HUES6 (cell line): ENCODE results near the gene CCDC68.

Source experiments
- H3K27ac ChIP-seq: 2 replicates; pipeline ENCODE4 v1.7.0; 2013; ENCODE audit warnings: low read depth, mild to moderate bottlenecking, low read length, inconsistent platforms
- H3K27me3 ChIP-seq: 2 replicates; pipeline ENCODE4 v1.6.1; 2013; ENCODE audit warnings: low read length; ENCODE audit not compliant: control insufficient read depth, insufficient read depth
- H3K36me3 ChIP-seq: 2 replicates; pipeline ENCODE4 v1.6.1; 2013; ENCODE audit warnings: low read length; ENCODE audit not compliant: control insufficient read depth, insufficient read depth
- H3K4me1 ChIP-seq: 2 replicates; pipeline ENCODE4 v1.6.1; 2013; ENCODE audit warnings: low read length; ENCODE audit not compliant: control insufficient read depth, insufficient read depth
- H3K4me3 ChIP-seq: 2 replicates; pipeline ENCODE4 v1.5.1; 2013; ENCODE audit warnings: low read depth, low read length
- H3K9ac ChIP-seq: one replicate; pipeline ENCODE4 v1.6.1; 2013; ENCODE audit warnings: mild to moderate bottlenecking, low read length
- H3K9me3 ChIP-seq: 2 replicates; pipeline ENCODE4 v1.6.1; 2013; ENCODE audit warnings: low read depth, low read length; ENCODE audit not compliant: control insufficient read depth, insufficient read depth

CCDC68 gene

GRCh38 chr18:54961016-54961423 lies 1.8 kb upstream of the CCDC68 start:
- Histone ChIP-seq H3K27me3 (peaks cover 20% of the 10 kb centered on the region), H3K27ac (no peak overlapping the region), H3K36me3 (no peaks in the 10 kb centered on the region), H3K4me1 (no peaks in the 10 kb centered on the region), H3K9me3 (no peaks in the 10 kb centered on the region), H3K4me3 (no peak overlapping the region), H3K9ac (no peak overlapping the region)

- Histone ChIP-seq H3K9me3 (no peaks in the 10 kb centered on the region), H3K9ac (no peak overlapping the region), H3K36me3 (no peaks in the 10 kb centered on the region), H3K4me3 (no peak overlapping the region), H3K4me1 (no peaks in the 10 kb centered on the region), H3K27me3 (peaks cover 20% of the 10 kb centered on the region), H3K27ac (no peak overlapping the region)
These were observed 936 bp upstream of the CCDC68 start for GRCh38 chr18:54960197-54960596.

- Histone ChIP-seq H3K27ac (no peak overlapping the region), H3K36me3 (no peaks in the 10 kb centered on the region), H3K9ac (no peak overlapping the region), H3K27me3 (peaks cover 20% of the 10 kb centered on the region), H3K4me3 (no peak overlapping the region), H3K9me3 (no peaks in the 10 kb centered on the region), H3K4me1 (no peaks in the 10 kb centered on the region)
These were observed 1.3 kb downstream of the CCDC68 start for GRCh38 chr18:54957996-54958395.

GRCh38 chr18:54957296-54957832 lies 1.9 kb downstream of the CCDC68 start:
- H3K9ac ChIP-seq, result no peak overlapping the region
- no peak overlapping the region for H3K4me3 ChIP-seq
- H3K27me3 ChIP-seq, result peaks cover 20% of the 10 kb centered on the region
- H3K9me3 ChIP-seq, result no peaks in the 10 kb centered on the region
- H3K27ac ChIP-seq, result no peak overlapping the region
- H3K4me1 ChIP-seq, result no peaks in the 10 kb centered on the region
- no peaks in the 10 kb centered on the region for H3K36me3 ChIP-seq

GRCh38 chr18:54956506-54956905 lies 2.8 kb downstream of the CCDC68 start:
- Histone ChIP-seq H3K4me3 (no peak overlapping the region), H3K4me1 (no peaks in the 10 kb centered on the region), H3K36me3 (no peaks in the 10 kb centered on the region), H3K27ac (no peak overlapping the region), H3K9me3 (no peaks in the 10 kb centered on the region), H3K27me3 (peaks cover 20% of the 10 kb centered on the region), H3K9ac (no peak overlapping the region)

GRCh38 chr18:54952026-54952425 lies 7.2 kb downstream of the CCDC68 start:
- H3K4me3 ChIP-seq, result no peak overlapping the region
- no peak overlapping the region for H3K27ac ChIP-seq
- no peaks in the 10 kb centered on the region for H3K36me3 ChIP-seq
- no peaks in the 10 kb centered on the region for H3K27me3 ChIP-seq
- H3K9ac ChIP-seq, result no peak overlapping the region
- H3K9me3 ChIP-seq, result no peaks in the 10 kb centered on the region
- H3K4me1 ChIP-seq, result no peaks in the 10 kb centered on the region

- H3K36me3 ChIP-seq, result no peaks in the 10 kb centered on the region
These were observed 9.0 kb downstream of the CCDC68 start for GRCh38 chr18:54950221-54950620.

GRCh38 chr18:54949588-54949987 lies 9.7 kb downstream of the CCDC68 start:
- H3K4me1 ChIP-seq, result no peaks in the 10 kb centered on the region
- H3K9ac ChIP-seq, result no peak overlapping the region
- no peak overlapping the region for H3K27ac ChIP-seq
- no peaks in the 10 kb centered on the region for H3K36me3 ChIP-seq
- no peak overlapping the region for H3K4me3 ChIP-seq
- no peaks in the 10 kb centered on the region for H3K9me3 ChIP-seq
- H3K27me3 ChIP-seq, result no peaks in the 10 kb centered on the region

More at GRCh38 chr18:54950221-54950620, 9.0 kb downstream of the CCDC68 start:
- no peak overlapping the region for H3K4me3 ChIP-seq
- no peak overlapping the region for H3K9ac ChIP-seq
- no peaks in the 10 kb centered on the region for H3K9me3 ChIP-seq
- H3K4me1 ChIP-seq, result no peaks in the 10 kb centered on the region
- no peak overlapping the region for H3K27ac ChIP-seq
- H3K27me3 ChIP-seq, result no peaks in the 10 kb centered on the region

GRCh38 chr18:54948350-54948837 lies 10.9 kb downstream of the CCDC68 start:
- Histone ChIP-seq H3K27ac (no peak overlapping the region), H3K27me3 (no peaks in the 10 kb centered on the region), H3K4me3 (no peak overlapping the region), H3K9ac (no peak overlapping the region), H3K9me3 (no peaks in the 10 kb centered on the region), H3K36me3 (no peaks in the 10 kb centered on the region), H3K4me1 (no peaks in the 10 kb centered on the region)

- no peaks in the 10 kb centered on the region for H3K36me3 ChIP-seq
- H3K9me3 ChIP-seq, result no peaks in the 10 kb centered on the region
- H3K27ac ChIP-seq, result no peak overlapping the region
- no peak overlapping the region for H3K9ac ChIP-seq
- no peaks in the 10 kb centered on the region for H3K4me1 ChIP-seq
- no peak overlapping the region for H3K4me3 ChIP-seq
- no peaks in the 10 kb centered on the region for H3K27me3 ChIP-seq
These were observed 12.2 kb downstream of the CCDC68 start for GRCh38 chr18:54947091-54947490.

GRCh38 chr18:54946149-54946581 lies 13.1 kb downstream of the CCDC68 start:
- H3K4me1 ChIP-seq, result no peaks in the 10 kb centered on the region
- no peak overlapping the region for H3K9ac ChIP-seq
- no peaks in the 10 kb centered on the region for H3K9me3 ChIP-seq
- no peak overlapping the region for H3K4me3 ChIP-seq
- H3K36me3 ChIP-seq, result no peaks in the 10 kb centered on the region
- no peaks in the 10 kb centered on the region for H3K27me3 ChIP-seq
- H3K27ac ChIP-seq, result no peak overlapping the region
